IPS-11a (cell line): ENCODE data around the gene KLHL28.

Experiments used
- H3K4me3 ChIP-seq: one replicate; pipeline ENCODE4 v1.5.1; 2013; ENCODE audit warnings: low read depth, low read length, control low read depth

The KLHL28 gene

DNA sequence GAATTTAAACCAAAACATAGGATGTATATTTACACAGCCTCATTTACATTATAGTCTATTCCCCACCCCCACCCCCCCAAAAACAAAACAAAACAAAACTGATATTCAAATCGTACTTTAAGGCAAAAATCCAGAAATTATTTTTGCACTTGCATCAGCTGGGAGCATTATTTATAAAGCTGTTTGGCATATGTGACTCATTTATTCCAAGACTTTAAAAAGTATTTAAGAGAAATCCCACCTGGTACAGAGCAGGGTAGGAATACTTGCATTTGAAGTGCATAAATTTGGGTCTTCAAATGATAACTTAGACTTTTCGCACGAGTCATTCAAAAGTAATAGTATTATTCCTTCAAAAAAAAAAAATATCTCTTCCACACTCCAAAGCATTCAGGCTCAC, 1.1 kb downstream of the KLHL28 start:
- H3K4me3 ChIP-seq: peak overlapping the region; percentile 88

GRCh38 chr14:44960146-44960545, 1.6 kb downstream of the KLHL28 start:
- H3K4me3 ChIP-seq: peak overlapping the region; percentile 88

GRCh38 chr14:44959538-44959937, 2.2 kb downstream of the KLHL28 start:
- H3K4me3 ChIP-seq: no peak overlapping the region

DNA sequence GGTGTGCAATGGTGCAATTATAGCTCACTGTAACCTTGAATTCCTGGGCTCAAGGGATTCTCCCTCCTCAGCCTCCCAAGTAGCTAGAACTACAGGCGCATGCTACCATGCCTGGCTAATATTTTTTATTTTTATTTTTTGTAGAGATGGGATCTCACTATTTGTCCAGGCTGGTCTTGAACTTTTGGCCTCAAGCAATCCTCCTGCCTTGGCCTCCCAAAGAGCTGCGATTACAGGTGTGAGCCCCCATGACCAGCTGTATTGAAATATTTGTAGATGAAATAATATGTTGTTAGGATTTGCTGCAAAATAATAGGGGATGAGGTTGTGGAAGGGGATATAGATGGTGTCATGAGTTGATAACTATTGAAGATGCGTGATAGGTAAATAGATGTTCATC, 4.9 kb downstream of the KLHL28 start:
- H3K4me3 ChIP-seq: no peak overlapping the region

GRCh38 chr14:44955528-44955927, 6.2 kb downstream of the KLHL28 start:
- H3K4me3 ChIP-seq: no peak overlapping the region

GRCh38 chr14:44954750-44955149, 7.0 kb downstream of the KLHL28 start:
- no peak overlapping the region for H3K4me3 ChIP-seq

DNA sequence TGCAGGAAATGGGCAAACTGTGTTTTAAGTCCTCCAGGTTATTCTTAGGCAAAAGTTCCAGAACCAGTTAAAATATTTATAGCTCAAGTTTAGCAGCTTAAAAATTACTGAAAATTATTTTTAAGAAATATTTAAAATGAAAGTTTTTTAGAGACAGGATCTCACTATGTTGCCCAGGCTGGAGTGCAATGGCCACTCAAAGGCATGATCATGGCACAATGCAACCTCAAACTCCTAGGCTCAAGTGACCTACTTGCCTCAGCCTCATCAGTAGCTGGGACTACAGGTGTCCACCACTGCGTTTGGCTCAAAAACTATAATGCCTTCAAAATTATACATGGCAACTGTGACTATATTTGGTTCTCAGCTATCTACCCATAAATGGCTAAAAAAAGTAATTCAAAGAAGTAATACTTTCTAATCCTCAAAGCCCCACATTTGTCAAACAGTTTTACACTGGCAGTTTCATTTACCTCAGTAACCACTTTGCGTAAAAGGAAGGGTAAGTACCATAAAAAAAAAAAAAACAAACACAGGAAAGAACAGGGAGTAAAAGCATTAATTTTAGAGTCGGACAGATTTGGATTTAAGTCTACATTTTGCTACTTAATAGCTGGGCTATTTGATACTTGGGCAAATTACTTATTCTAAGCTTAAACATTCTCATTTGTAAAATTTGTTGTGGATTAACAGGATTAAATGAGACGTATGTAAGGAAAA, 9.2 kb downstream of the KLHL28 start:
- no peak overlapping the region for H3K4me3 ChIP-seq

- no peak overlapping the region for H3K4me3 ChIP-seq
Observed at GRCh38 chr14:44951051-44951450, 10.7 kb downstream of the KLHL28 start.

DNA sequence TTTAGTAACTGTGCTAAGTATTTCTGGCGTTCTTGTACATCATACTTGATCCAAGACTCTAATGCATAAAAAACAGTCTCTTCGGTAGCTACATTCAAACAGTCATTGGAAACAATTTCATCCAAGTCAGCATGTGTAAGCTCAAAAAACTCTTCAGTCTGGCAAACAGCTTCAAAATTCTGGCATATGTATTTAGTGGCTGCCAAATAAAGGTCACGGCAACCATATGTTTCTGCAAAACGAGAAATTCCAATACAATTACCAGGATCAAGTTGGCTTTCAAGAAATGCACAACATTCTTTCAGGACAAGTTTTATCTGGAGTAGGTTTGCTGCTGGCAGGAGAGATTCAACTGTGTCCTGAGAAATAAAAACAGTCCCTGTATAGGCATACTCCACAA, 16.5 kb downstream of the KLHL28 start:
- H3K4me3 ChIP-seq: no peak overlapping the region

DNA sequence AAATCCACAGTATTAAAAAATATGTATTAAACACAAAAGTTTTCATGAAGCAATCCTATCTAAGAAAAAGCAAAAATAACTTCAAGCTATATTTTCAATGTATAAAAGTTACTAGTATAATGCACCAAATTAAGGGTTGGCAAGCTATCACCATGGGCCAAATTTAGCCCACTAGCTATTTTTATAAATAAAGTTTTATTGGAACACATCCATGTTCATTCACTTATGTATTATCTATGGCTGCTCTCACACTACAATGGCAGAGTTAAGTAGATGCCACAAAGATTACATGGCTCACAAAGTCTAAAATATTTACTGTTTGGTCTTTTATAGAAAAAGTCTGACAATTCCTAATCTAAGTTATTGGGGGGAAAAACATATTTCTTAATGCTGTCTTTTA, 17.6 kb downstream of the KLHL28 start:
- H3K4me3 ChIP-seq: no peak overlapping the region

- no peak overlapping the region for H3K4me3 ChIP-seq
Observed at GRCh38 chr14:44942436-44942835, 19.3 kb downstream of the KLHL28 start.

GRCh38 chr14:44941591-44941990, 20.2 kb downstream of the KLHL28 start:
- no peak overlapping the region for H3K4me3 ChIP-seq

DNA sequence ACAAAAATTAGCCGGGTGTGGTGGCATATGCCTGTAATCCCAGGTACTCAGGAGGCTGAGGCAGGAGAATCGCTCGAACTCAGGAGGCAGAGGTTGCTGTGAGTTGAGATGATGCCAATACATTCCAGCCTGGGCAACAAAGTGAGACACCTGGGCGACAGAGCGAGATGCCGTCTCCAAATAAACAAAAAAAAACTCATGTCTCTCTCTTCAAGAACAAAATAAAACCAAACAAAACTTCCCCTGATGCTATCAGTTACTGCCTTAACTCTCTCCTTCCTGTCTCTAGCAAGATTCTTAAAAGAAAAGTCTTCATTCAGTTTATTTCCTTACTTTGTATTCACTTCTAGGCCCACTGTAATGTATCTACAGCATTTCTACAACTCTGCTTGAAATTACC, 20.8 kb downstream of the KLHL28 start:
- no peak overlapping the region for H3K4me3 ChIP-seq

GRCh38 chr14:44940211-44940610, 21.5 kb downstream of the KLHL28 start:
- no peak overlapping the region for H3K4me3 ChIP-seq

GRCh38 chr14:44937547-44937946, 24.2 kb downstream of the KLHL28 start:
- no peak overlapping the region for H3K4me3 ChIP-seq

GRCh38 chr14:44935155-44935554, 26.6 kb downstream of the KLHL28 start:
- H3K4me3 ChIP-seq: no peak overlapping the region

- H3K4me3 ChIP-seq: no peak overlapping the region
Observed at GRCh38 chr14:44928793-44929192, 33.0 kb downstream of the KLHL28 start.

DNA sequence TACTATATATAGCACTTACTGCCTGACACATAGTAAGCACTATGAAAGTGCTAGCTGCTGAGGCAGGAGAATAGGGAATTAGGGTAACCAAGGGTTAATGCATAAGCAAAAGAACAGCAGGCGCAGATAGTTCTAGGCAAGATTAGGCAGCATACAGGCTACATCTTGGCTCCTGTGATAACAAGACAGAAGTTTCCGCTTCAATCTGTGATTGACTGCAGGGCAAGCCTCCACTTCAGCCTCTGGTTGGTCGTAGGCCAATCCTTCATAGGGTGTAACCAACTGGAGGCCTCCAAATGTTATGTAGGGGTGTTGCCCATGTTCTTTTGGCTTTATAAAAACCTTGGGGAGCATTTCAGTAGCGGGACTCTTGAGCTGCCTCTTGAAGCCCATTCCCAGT, 46.9 kb downstream of the KLHL28 start:
- H3K4me3 ChIP-seq: no peak overlapping the region

DNA sequence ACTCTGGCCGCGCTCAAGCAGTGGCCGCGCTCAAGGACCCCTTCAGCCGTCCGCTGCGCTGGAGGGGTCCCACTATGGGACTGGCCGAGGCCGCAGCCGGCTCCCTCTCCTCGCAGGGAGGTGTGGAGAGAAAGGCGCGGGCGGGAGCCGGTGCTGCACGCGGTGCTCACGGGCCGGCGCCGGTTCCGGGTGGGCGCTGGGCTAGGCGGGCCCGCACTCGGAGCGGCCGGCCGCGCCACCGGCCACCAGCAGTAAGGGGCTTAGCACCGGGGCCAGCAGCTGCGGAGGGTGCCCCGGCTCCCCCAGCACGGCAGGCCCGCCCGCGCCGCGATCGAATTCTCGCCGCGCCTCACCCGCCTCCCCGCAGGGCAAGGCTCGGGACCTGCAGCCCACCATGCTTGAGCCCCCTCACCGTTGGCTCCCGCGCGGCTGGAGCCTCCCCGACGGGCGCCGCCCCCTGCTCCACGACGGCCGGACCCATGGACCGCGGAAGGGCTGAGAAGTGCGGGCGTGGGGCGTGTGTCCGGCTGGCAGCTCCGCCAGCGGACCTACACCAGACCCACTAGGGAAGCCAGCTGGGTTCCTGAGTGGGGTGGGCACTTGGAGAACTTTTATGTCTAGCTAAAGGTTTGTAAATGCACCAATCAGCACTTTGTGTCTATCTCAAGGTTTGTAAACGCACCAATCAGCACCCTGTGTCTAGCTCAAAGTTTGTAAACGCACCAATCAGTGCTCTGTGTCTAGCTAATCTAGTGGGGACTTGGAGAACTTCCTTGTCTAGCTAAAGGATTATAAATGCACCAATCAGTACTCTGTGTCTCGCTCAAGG, 49.5 kb downstream of the KLHL28 start:
- no peak overlapping the region for H3K4me3 ChIP-seq

DNA sequence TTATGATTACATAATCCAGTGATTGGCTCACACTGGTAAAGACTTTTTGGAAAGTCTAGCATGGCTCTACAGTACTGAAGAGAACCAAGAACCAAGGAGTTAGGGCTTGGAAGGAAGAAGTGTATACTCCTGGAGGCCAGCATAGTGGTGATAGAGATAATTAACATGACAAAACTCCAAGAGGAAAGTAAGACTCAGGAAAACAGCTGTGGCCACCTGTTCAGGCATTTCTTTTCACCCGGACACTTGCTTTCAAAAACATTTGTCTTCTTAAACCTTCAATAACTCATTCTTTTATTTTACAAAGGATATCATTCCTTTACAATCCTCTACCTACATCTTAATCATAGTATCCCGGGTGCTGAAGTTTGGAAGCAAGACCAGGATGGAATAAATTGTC, 50.9 kb downstream of the KLHL28 start:
- no peak overlapping the region for H3K4me3 ChIP-seq

GRCh38 chr14:44901696-44902095, 60.1 kb downstream of the KLHL28 start:
- H3K4me3 ChIP-seq: no peak overlapping the region

- no peak overlapping the region for H3K4me3 ChIP-seq
Observed at GRCh38 chr14:44898551-44898950, 63.2 kb downstream of the KLHL28 start.

GRCh38 chr14:44897845-44898151, 63.9 kb downstream of the KLHL28 start:
- H3K4me3 ChIP-seq: peak overlapping the region; percentile 78
